ENCODE measurements around the gene GAK.

GAK gene

DNA sequence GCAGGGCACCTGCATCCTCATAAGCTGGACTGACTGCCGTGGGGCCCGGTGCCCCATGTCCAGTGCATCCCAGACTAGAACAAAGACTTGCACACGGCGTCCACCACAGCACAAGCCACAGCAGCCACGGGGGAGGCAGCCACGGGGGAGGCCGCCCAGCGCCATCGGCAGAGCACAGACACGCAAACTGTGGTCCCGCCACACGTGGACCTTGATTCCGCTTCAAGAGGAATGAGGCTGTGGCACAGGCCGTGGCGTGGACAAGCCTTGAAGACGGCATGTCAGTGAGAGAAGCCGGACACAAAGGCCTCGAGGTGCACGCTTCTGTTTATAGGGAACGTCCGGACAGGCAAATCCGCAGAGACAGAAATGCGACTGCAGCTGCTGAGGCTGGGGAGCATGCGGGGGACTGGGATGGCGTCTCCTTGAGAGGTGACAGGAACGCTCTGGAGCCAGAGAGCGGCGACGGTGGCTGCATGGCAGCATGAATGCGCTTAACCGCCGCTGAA is 96.1 kb downstream of the GAK start:
- no peak for DNase-seq (ENCODE audit: low read depth)
- TF ChIP-seq, protein P1, sequence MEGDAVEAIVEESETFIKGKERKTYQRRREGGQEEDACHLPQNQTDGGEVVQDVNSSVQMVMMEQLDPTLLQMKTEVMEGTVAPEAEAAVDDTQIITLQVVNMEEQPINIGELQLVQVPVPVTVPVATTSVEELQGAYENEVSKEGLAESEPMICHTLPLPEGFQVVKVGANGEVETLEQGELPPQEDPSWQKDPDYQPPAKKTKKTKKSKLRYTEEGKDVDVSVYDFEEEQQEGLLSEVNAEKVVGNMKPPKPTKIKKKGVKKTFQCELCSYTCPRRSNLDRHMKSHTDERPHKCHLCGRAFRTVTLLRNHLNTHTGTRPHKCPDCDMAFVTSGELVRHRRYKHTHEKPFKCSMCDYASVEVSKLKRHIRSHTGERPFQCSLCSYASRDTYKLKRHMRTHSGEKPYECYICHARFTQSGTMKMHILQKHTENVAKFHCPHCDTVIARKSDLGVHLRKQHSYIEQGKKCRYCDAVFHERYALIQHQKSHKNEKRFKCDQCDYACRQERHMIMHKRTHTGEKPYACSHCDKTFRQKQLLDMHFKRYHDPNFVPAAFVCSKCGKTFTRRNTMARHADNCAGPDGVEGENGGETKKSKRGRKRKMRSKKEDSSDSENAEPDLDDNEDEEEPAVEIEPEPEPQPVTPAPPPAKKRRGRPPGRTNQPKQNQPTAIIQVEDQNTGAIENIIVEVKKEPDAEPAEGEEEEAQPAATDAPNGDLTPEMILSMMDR (conservative IDR thresholded peaks at IDR 0.05; ENCODE audit: control insufficient read depth, insufficient read depth, low read depth, low read length) = no peak
- no peak overlapping the region for H3K4me3 ChIP-seq (ENCODE audit: control insufficient read depth, low read depth, low read length)

DNA sequence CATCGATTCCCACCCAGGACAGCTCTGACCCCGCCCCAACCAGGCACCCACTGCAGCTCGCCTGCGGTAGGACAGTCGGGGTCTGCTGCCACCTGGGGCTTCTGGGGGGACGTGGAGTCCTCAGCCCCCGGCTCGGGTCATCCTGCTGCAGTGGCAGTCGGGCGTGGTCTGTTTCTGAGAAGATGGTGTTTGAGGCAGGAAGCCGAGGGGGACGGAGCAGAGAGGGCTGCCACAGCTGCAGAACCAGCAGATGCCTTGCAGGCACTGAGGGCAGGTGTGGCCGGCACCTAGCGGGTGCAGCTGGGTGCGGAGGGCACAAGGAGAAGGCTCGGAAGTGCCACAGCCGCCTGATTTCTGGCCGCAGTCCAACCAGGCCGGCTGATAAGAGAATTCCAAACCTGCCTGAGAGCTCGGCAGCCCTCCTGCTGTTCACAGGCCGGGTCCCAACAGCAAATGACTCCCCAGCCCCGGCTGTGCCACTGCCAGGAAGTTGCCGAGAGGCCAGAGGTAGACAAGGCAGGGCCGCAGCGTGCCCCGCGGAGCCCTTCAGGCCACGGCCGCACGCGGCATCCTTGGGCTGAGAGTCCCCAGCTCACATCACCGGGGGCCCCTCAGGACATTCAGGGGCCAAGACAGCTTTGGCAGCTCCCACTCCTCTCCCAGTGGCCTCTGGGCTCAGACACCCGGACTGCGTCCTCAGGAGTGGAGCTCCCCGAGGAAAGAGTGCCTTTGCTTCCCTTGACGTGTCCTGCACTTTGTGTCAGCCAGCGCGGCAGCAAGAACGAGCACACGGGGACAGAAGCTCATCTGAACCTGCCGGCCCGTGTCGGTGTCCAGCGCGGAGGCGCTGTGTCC is 96.7 kb downstream of the GAK start:
- TF ChIP-seq, protein P1 (conservative IDR thresholded peaks at IDR 0.05; ENCODE audit: control insufficient read depth, insufficient read depth, low read depth, low read length) = no peak
- no peak for DNase-seq (ENCODE audit: low read depth)
- no peak overlapping the region for H3K4me3 ChIP-seq (ENCODE audit: control insufficient read depth, low read depth, low read length)

DNA sequence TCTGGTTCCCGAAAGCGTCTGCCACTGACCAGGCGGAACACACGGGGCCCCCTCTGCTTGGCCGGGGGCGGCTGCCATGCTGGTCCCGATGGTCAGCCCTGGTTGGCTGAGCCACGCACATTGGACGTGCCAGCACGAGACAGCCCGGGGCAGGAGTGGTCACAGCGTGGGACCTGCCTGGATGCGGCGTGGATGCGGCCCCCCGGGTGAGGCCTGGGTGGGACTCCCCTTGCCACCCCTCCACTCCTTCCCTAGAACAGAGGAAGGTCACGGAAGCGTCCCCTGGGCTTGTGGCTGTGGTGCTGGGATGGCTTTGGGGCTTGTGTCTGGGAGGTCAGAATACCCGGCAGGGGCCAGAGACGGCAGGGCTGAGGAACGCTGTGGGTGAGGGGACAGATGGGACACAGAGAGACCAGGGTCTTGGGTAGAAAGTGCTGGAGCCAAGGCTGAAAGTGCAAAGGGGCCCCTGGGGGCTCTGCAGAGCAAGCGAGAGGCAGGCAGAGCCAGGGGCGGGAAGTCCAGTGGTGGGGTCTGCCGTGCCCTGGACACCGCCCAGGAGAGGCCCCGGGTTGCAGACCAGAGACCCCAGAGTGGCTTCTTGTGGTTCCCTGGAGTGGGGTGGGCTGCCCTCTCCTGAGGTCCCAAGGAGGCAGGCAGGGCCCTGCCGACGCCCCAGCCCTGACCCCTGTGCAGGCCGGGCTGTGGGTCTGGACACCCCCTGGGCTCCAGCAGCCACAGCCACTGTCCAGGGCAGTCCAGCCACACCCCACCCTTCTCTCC is 97.6 kb downstream of the GAK start:
- no peak for DNase-seq (ENCODE audit: low read depth)
- H3K4me3 ChIP-seq (ENCODE audit: control insufficient read depth, low read depth, low read length) = no peak overlapping the region
- TF ChIP-seq, protein P1 (conservative IDR thresholded peaks at IDR 0.05; ENCODE audit: control insufficient read depth, insufficient read depth, low read depth, low read length) = no peak

DNA sequence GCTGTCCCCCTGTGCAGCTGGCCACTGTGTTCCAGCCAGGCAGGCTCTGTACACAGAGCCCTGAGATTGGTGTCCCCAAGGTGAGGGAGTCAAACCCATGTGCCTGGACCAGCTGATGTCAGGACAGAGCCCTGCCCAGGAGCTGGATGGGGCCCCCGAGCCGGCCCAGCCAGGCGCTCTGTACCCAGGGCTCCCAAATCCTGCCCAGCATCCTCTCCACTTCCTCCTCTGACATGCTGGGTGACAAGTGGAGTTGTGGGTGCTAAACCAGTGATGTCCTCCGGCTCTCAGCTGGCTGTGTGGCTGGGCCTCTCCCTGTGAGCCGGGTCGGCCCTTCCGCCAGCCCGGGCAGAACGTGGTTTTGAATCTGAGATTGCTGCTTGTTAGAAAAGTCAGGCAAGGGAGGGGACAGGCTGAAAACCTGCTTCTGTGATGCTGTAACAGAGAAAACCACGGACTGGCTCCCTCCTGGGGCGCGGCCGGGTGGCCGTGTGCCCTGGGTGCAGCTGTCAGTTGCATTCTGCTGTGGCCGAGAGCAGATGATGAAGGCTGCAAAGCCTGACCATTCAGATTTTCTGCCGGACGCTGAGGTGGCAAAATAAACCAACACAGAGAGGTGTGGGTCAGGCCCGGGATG is 98.3 kb downstream of the GAK start:
- H3K4me3 ChIP-seq (ENCODE audit: control insufficient read depth, low read depth, low read length) = no peak overlapping the region
- no peak for DNase-seq (ENCODE audit: low read depth)
- TF ChIP-seq, protein P1 (conservative IDR thresholded peaks at IDR 0.05; ENCODE audit: control insufficient read depth, insufficient read depth, low read depth, low read length) = no peak

DNA sequence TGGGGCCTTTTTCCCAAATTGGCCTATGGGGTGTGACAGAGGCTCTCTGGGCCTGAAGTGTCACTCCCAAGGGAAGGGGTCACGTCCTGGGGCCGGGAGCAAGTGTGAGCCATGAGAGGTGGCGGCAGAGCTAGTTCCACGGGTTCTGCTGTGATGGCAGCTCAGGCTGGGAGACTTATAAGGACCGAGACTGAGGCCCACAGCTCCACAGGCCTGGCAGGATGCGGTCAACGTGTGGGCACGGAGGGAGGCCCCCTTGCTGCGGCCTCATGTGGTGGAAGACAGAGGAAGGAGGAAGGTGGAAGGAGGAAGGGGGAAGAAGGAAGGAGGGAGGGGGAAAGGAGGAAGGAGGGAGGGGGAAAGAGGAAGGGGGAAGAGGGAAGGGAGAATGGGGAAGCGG is 99.0 kb downstream of the GAK start:
- DNase-seq (ENCODE audit: low read depth) = no peak
- H3K4me3 ChIP-seq (ENCODE audit: control insufficient read depth, low read depth, low read length) = no peak overlapping the region
- TF ChIP-seq, protein P1 (conservative IDR thresholded peaks at IDR 0.05; ENCODE audit: control insufficient read depth, insufficient read depth, low read depth, low read length) = no peak

DNA sequence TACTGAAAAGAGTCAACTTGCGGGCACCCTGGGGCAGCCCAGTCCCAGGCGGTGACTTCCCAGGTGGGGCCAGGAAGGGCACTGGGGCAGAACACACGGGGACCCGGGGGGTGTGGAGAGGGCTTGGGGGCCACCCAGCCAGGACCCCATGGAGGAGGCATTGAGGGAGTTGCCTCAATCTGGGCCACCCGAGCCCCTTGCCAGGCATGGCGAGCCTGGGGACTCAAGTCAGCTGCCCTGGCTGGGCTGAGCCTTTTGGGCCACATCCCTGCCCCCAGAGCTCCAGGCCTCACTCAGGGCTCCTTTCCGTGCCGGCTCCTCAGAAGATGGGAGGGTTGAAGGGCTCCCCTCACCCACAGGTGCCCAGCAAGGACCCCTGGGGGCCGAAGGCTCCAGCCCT is 99.6 kb downstream of the GAK start:
- TF ChIP-seq, protein P1 (conservative IDR thresholded peaks at IDR 0.05; ENCODE audit: control insufficient read depth, insufficient read depth, low read depth, low read length) = no peak
- no peak for DNase-seq (ENCODE audit: low read depth)
- no peak overlapping the region for H3K4me3 ChIP-seq (ENCODE audit: control insufficient read depth, low read depth, low read length)
